NCI-H1694 (cell line): ENCODE results near the gene RAD9B.
"Not testable (repeated sequence)": the region's sequence is repeated elsewhere in the genome, so short reads cannot be mapped to it uniquely, and the experiment has no call there.

Experiments
- DNase-seq: peaks from one replicate; lab custom pipeline; 2025; lab: John Stamatoyannopoulos, UW

Gene RAD9B

DNA sequence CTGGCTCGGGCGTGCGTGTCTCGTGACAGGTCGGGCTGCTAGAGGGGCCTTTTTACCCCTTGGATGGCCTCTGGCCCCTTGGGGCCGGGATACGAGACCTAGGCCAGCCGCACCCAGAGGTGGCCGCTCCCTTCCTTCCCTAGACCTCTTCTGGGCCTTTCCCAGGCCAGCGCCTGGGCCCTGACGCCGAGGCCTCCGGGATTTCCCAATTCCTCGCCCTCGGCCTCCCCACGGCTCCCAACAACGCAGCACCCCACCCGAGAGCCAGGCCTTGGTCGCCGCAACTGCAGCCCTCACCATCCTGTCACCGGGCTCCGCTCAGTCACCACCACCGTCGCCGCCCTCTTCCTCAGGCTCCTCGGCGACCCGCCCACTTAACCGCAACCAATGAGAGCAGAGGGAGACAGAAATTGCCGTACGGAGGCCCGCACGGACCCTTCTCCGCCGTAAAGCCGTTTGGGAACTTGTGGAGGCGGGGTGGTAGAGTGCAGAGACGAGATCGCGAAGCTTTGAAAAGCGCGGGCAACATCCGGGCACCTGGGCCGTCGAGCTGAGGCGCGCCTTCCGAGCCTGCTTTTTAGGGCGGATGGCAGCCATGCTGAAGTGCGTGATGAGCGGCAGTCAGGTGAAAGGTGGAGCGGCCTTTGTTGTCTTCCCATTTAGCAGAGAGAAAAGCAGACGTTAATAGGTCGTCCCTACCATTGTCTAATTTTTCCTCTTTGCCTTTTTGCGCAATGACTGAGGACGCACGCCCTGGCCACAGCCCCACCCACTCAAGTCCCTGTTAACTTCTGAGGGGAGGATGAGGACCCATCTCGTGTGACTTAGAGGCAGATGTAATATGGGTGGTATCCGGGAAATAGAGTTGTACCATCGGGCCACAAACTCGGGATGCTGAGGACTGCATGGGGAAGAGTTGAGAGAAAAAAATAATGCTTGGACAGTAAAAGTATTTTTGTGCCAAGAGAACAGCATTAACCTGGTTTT, at the start of gene RAD9B, which contains the start of gene VPS29:
RAD9B (plus strand) TSS at position 580 of the 987 bp plus-strand sequence; CDS start at position 587, 7 bp downstream.
VPS29 (minus strand) TSS at position 360 of the 987 bp plus-strand sequence; CDS start at position 300, 60 bp downstream.
- peak; percentile 88 for DNase-seq

GRCh38 chr12:110453569-110454296, 48.4 kb upstream of the RAD9B start:
- no peak for DNase-seq

DNA sequence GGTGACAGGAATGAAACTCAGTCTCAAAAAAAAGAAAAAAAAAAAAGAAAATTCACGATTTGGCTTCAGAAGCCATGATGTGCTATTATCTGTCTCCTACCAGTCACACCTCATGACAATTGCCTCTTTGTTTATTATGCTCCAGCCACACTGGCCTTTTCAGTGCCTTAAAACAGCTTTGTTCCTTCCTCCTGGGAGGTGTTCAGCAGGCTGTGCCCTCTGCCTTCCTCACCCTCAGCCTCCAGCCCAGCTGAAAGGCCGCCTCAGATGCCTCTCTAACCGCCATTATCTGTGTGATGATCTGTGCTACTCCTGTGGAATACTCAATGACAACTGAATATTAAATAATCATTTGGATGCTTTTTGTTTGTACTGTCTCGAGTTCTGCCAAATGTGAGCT, 43.4 kb upstream of the RAD9B start:
- DNase-seq = no peak

DNA sequence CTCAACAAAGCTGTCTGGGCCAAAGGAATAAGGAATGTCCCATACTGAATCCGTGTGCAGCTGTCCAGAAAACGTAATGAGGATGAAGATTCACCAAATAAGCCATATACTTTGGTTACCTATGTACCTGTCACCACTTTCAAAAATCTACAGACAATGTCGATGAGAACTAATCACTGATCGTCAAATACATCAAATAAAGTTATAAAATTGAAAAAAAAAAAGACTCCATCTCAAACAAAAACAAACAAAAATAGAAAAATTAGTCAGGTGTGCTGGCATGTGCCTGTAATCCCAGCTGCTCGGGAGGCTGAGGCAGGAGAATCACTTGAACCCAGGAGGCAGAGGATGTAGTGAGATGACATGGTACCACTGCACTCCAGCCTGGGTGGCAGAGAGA, 40.9 kb upstream of the RAD9B start:
- DNase-seq = not testable (repeated sequence)

GRCh38 chr12:110465024-110465423, 37.1 kb upstream of the RAD9B start:
- DNase-seq = no peak

DNA sequence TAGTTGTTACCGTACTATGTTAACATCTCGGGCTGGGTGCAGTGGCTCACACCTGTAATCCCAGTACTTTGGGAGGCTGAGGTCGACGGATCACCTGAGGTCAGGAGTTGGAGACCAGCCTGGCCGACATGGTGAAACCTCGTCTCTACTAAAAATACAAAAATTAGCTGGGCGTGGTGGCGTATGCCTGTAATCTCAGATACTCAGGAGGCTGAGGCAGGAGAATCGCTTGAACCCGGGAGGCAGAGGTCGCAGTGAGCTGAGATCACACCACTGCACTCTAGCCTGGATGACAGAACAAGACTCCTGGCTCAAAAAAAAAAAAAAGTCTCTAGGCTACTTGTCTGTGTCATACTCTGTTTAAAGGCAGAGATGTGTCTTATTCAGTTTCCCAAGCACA, 36.4 kb upstream of the RAD9B start:
- not testable (repeated sequence) for DNase-seq

DNA sequence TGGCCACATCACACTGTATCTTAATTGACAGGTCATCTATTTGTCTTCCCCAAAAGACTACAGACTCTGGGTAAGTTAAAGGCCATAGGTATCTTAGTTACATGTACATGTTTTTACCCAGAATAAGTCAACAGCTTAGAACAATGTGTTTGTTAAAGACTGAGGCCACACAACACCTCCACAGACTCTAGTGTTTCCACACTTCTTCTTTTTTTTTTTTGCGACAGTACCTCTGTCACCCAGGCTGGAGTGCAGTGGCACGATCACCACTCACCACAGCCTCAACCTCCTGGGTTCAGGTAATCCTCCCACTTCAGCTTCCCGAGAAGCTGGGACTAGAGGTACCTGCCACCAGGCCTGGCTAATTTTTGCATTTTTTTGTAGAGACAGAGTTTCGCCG, 35.3 kb upstream of the RAD9B start:
- no peak for DNase-seq

DNA sequence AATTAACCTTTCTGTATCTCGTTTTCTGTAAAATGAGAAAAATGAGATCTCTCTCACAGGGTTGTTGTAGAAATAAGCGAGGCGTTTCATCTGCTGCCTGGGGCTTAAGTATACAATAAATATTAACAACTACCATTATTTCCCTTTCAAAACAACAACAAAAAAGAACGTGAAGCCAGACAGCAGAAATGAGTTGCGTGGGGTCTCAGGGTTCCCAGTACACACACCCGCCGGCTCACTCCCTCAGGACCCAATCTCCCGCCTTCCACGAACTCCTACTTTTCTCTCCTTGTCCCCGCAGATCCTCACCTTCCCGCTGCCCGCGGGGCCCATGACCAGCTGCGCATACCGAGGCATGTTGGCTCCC, 34.3 kb upstream of the RAD9B start:
- no peak for DNase-seq

GRCh38 chr12:110468214-110469048, 33.7 kb upstream of the RAD9B start, which contains the start of the genes FAM216A and GPN3:
TSS of gene FAM216A (plus strand) at chr12:110468845. CDS start at chr12:110468876, 31 bp downstream.
TSS of gene GPN3 (minus strand) at chr12:110468257. CDS start at chr12:110468203, 54 bp downstream.
- peak; percentile 94 for DNase-seq

- DNase-seq = no peak
Measured at GRCh38 chr12:110475426-110475825, 26.7 kb upstream of the RAD9B start.

DNA sequence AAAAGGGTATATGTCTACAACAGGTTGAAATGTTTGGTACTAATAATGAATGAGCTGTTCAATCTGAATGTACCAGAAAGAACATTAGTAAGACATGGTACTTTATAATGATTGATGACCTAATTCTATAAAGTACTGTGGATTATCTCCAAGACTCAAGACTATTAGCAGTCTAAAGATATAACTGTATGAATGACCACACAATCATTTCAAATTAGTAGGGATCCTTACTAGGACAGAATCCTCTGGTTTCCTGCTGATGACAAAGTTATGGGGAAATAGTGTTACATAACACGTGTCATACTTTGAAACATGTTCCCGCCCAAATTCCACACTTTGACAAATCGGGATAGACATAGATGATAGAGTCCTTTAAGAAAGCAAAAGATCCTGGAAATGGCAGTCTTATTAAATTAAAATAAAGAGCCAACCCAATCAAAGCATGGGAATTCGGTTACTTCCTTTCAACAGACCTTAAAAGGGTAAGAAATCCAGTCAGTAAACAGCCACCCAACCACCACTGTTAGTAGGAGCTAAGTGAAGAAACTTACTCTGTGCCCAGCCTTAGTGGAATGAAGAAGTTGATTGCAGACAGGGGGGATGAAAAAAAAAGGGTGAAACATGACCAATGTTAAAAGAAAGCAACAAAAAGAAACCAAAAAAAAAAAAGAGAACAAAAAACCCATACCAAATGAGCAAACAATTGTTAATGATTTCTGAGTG, 3.0 kb upstream of the RAD9B start:
- DNase-seq = no peak

DNA sequence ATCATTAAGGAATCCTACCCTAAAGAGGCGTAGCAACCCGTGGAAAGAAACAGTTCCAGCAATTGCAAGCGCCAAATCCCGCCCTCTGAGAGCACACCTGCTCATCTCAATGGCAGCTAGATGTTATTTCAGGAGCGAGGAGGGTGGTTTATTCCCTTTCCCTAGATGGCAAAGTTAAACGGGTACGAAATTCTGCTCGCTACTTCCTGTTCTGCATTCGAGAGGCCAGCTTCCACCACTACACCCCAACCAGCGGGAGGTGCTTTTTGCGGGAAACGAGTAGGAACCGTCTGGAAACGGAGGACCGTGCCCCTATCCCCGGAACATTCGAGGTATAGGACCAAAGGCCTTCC, 756 bp upstream of the RAD9B start:
- DNase-seq = peak; percentile 1

DNA sequence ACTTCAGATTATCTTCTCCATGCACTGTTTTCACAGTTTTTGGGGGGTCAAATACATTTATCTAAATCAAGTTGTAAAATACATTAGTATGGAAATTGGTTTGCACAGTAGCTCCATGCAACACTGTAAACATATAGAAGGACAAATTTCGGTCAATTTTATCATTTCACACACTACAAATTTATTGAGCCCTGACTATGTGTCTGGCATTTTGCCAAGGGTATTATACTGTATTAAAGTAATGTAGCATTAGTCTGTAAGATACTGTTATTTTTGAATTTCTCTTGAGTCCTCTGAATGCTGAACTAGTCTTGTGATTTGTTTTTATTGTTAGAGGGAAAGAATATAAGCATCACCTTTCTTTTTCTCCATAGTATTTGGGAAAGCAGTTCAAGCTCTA, 1.3 kb downstream of the RAD9B start:
- no peak for DNase-seq

- no peak for DNase-seq
Measured at GRCh38 chr12:110505332-110505731, 3.2 kb downstream of the RAD9B start.

DNA sequence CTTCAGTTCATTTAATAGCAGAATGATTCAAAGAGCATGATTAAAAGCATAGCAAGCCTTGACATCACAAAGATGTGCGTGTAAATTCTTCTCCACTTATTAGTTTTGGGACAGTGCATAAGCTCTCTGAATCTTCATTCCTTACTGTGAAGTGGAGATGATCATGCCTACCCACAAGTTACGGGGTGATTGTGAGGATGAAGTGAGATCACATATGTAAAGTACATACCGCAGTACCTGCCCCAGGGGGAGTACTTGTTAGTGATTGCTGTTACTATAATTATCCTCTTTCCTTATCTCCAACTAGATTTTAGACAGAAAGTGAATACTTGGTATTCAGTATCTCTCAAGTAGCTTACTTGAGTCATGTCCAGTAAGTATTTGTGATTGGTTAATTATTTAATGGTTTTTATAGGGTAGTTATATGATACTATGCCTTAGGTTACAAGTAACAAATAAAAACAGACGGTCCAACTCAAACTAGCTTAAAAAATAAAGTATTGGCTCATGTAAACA, 6.0 kb downstream of the RAD9B start:
- DNase-seq = no peak

- DNase-seq = no peak
Measured at GRCh38 chr12:110513842-110514241, 11.7 kb downstream of the RAD9B start.

DNA sequence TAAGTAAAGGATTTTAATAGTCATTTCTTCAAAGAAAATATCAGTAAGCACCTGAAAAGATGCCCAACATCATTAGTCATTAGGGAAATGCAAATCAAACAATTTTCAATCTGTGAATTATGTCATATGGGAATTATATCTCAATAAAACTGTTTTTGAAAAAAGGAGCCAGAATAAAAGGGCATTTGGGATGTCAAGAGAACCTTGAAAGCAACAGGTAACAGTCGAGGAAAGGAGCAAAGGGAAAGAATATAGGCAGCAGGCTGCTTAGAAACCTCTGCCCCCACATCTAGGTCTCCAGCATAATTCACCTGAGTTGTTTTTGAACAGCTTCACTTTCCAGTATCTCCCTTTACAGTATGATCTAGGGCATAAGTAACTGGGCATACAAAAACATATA, 12.2 kb downstream of the RAD9B start:
- DNase-seq = no peak

DNA sequence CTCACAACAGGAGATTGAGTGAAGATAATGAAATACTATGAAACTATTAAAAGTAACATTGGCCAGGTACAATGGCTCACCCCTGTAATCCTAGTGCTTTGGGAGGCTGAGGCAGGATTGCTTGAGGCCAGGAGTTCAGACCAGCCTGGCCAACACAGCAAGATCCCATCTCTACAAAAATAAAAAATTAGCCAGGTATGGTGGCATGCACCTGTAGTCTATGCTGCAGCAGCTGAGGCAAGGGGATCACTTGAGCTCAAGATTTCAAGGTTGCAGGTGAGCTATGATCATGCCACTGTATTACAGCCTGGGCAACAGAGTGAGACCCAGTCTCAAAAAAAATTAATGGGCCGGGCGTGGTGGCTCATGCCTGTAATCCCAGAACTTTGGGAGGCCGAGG, 14.9 kb downstream of the RAD9B start:
- DNase-seq = no peak

GRCh38 chr12:110518014-110518413, 15.9 kb downstream of the RAD9B start:
- DNase-seq = not testable (repeated sequence)

GRCh38 chr12:110520876-110521712, 19.0 kb downstream of the RAD9B start:
- DNase-seq = not testable (repeated sequence)
